ENCODE data around the gene LENG9. TPM values are rescaled to one million over a fixed set of nuclear protein-coding genes. Genes with fewer than 3 reads are reported as not detected.
A peak's percentile ranks its signal among the peaks of the same experiment; 100 is the strongest.

Gene LENG9
- total RNA-seq, 4 donors from 2014 or later: 1.1 to 16.5 (median 12.3) TPM

DNA sequence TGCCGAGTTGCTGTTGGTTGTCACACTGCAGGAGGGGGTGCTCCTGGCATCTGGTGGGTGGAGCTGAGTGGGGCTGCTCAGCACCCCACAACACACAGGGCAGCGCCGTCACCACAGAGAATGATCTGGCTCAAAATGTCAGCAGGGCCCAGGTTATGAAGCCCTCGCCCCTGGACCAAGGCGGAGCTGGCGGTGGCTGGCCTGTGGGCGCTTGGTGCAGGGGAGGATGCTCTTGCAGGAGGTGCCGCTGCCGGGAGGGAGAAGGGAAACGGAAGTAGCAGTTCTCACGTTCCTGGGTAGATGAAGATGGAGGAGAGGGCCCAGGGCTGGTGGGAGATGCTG is 28.7 kb downstream of the LENG9 start:
- in situ Hi-C loops (cut with MboI; ENCODE audit: low pct_ligation_motif_present in 1 of 4, low pct_unique_long_range_greater_than_20kb in 1 of 4, low sequenced_read_pairs in 3 of 4): no loop called here
- no peak for TF ChIP-seq EP300 (IDR thresholded peaks at IDR 0.05; ENCODE audit: low read depth)
- TF ChIP-seq POLR2A (IDR thresholded peaks at IDR 0.05): no peak
- no peak for TF ChIP-seq POLR2AphosphoS5 (IDR thresholded peaks at IDR 0.05)
- TF ChIP-seq CTCF (IDR thresholded peaks at IDR 0.05): no peak
- DNase-seq: no peak
- Histone ChIP-seq H3K4me3 (no peak overlapping the region), H3K9me3 (no peaks in the 10 kb centered on the region), H3K4me1 (peaks cover 5 to 22% (median 16%) of the 10 kb centered on the region in 4 donors), H3K36me3 (no peaks in the 10 kb centered on the region), H3K27me3 (peaks cover 27% of the 10 kb centered on the region), H3K27ac (no peak overlapping the region)
- 30% methylated on average over 10 of the region's 11 CpGs; no CpG with 5 or more reads in 1 of the 2 donors for WGBS, 2 donors (ENCODE audit: low coverage in 1 of 2)
- intact Hi-C loops (cut with DNase I; ENCODE audit: low total_unique reads): no loop called here

DNA sequence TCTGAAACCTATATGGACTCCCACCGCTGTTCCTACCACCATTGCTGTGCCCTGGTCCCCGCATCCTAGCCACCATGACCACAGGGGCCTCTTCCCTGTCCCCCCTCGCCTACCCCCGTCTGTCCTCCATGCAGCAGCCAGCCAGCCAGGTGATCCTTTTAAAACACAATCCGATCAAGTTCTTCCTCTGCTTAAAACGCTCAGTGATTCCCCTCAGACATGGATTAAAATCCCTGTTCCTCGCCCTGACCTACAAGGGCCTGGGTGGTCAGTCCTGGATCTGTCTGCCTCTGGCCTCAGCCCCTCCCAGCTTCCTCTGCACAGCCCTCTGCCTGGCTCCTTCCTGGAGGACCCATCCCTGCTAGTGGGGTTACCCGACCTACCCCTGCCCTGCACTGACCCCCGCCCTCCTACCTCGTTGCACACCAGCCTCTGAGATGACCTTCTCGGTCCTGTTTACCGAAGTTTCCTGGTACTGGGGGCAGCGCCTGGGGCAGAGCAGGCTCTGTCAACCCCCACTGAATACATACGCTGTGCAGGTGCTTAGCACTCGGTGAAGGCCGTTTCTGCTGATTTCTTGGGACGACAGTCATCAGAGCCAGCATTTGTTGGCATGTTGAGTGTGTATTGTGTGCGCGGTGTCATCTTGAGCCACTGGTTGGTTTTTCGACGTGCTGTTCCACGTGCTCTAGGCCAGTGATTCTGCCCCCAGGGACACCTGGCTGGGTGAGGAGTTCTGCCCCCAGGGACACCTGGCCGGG is 29.3 kb downstream of the LENG9 start:
- intact Hi-C loops (cut with DNase I; ENCODE audit: low total_unique reads) (no loop called here), in situ Hi-C loops (cut with MboI; ENCODE audit: low pct_ligation_motif_present in 1 of 4, low pct_unique_long_range_greater_than_20kb in 1 of 4, low sequenced_read_pairs in 3 of 4) (no loop called here)
- Histone ChIP-seq H3K27me3 (peaks cover 32% of the 10 kb centered on the region), H3K4me1 (peaks cover 5 to 22% (median 16%) of the 10 kb centered on the region in 4 donors), H3K4me3 (no peak overlapping the region), H3K9me3 (no peaks in the 10 kb centered on the region), H3K27ac (no peak overlapping the region), H3K36me3 (no peaks in the 10 kb centered on the region)
- DNase-seq: no peak
- TF ChIP-seq POLR2A (IDR thresholded peaks at IDR 0.05): no peak
- no peak for TF ChIP-seq EP300 (IDR thresholded peaks at IDR 0.05; ENCODE audit: low read depth)
- TF ChIP-seq CTCF (IDR thresholded peaks at IDR 0.05): no peak
- TF ChIP-seq POLR2AphosphoS5 (IDR thresholded peaks at IDR 0.05): no peak
- 46 to 80% methylated on average over 1 to 23 of the region's 23 CpGs for WGBS, 2 donors (ENCODE audit: low coverage in 1 of 2)

DNA sequence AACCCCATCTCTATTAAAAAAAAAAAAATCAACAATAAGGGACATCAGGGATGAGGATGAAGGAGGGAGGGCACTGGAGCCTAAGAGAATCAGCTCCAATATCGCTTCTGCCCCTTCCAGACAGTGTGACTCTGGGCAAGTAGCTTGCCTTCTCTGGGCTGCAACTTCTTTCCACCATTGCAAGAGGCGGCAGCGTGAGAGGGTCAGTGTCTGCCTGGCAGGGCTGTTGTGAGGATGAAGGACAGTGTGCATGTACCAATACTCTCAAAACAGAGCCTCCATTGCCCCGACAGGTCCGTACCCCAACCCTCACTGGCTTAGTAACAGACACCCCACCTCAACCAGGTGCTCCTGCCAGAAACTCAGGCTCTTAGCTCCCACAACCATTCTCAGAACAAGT is 29.9 kb downstream of the LENG9 start:
- 80% methylated on average over 1 to 5 of the region's 5 CpGs for WGBS, 2 donors (ENCODE audit: low coverage in 1 of 2)
- DNase-seq: no peak
- TF ChIP-seq POLR2A (IDR thresholded peaks at IDR 0.05) (no peak), CTCF (IDR thresholded peaks at IDR 0.05) (no peak), EP300 (IDR thresholded peaks at IDR 0.05; ENCODE audit: low read depth) (no peak), POLR2AphosphoS5 (IDR thresholded peaks at IDR 0.05) (no peak)
- Histone ChIP-seq H3K27ac (no peak overlapping the region), H3K4me3 (no peak overlapping the region), H3K36me3 (no peaks in the 10 kb centered on the region), H3K9me3 (no peaks in the 10 kb centered on the region), H3K4me1 (peaks cover 5 to 22% (median 16%) of the 10 kb centered on the region in 4 donors), H3K27me3 (peaks cover 38% of the 10 kb centered on the region)
- intact Hi-C loops (cut with DNase I; ENCODE audit: low total_unique reads): no loop called here
- in situ Hi-C loops (cut with MboI; ENCODE audit: low pct_ligation_motif_present in 1 of 4, low pct_unique_long_range_greater_than_20kb in 1 of 4, low sequenced_read_pairs in 3 of 4): no loop called here

DNA sequence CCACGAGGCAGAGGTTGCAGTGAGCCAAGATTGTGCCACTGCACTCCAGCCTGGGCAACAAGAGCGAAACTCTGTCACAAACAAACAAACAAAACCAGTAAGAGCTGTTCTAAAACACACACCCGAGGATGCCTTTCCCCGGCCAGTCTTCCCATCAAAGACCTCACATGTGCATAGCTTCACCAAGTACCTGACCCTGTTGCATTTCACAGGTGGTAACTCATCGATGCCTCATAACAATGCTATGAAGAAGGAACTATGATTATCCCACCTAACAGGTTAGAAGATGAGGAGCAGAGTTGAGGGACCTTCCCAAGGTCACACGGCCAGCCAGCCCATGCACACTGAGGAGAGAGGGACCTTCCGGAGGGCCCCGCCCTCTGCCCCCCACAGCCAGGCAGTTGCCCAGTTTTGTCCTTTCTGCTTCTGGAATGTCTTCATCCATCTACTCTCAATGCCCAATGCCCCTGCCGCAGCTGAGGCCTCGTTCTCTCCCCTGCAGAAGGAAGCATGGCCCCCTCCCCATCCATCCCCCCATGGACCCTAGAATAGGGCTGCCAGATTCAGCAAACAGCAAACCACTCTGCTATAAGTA is 31.3 kb downstream of the LENG9 start:
- no peak for TF ChIP-seq CTCF (IDR thresholded peaks at IDR 0.05)
- TF ChIP-seq EP300 (IDR thresholded peaks at IDR 0.05; ENCODE audit: low read depth): no peak
- TF ChIP-seq POLR2A (IDR thresholded peaks at IDR 0.05): no peak
- peak in 1 of 3 donors; percentile 9 for TF ChIP-seq POLR2AphosphoS5 (IDR thresholded peaks at IDR 0.05)
- Histone ChIP-seq H3K36me3 (no peaks in the 10 kb centered on the region), H3K27ac (no peak overlapping the region), H3K4me3 (no peak overlapping the region), H3K27me3 (peaks cover 49% of the 10 kb centered on the region), H3K9me3 (no peaks in the 10 kb centered on the region), H3K4me1 (peaks cover 5 to 22% (median 16%) of the 10 kb centered on the region in 4 donors)
- intact Hi-C loops (cut with DNase I; ENCODE audit: low total_unique reads): no loop called here
- 55 to 62% methylated on average over 2 to 10 of the region's 10 CpGs for WGBS, 2 donors (ENCODE audit: low coverage in 1 of 2)
- in situ Hi-C loops (cut with MboI; ENCODE audit: low pct_ligation_motif_present in 1 of 4, low pct_unique_long_range_greater_than_20kb in 1 of 4, low sequenced_read_pairs in 3 of 4): no loop called here
- no peak for DNase-seq
